ENCODE results near the gene CPNE5.

- peak; percentile 92 for TF ChIP-seq CTCF (conservative IDR thresholded peaks at IDR 0.05)
- TF ChIP-seq EZH2 (IDR thresholded peaks at IDR 0.05; ENCODE audit: low read depth), result no peak
These were observed 73.4 kb downstream of the CPNE5 start for GRCh38 chr6:36765594-36766398.

Data from PC-9 (cell line).